HCT116 (cell line): ENCODE measurements around the gene SBSN. TPM values are rescaled to one million over a fixed set of nuclear protein-coding genes. Genes with fewer than 3 reads are reported as not detected.
A peak's percentile ranks its signal among the peaks of the same experiment; 100 is the strongest.

Experiments
- ATAC-seq: fragments of 200-7000 bp; cut with Tn5 transposase; 2 replicates; pipeline ENCODE4 v1.9.1; 2020; ENCODE audit warnings: mild to moderate bottlenecking, moderate library complexity
- BruUV-seq: library from RNA; stranded (reverse); fragments of 400-500 nt; replicated peaks from 2 replicates; lab custom pipeline; 2021; lab: Mats Ljungman, UMichigan
- CTCF ChIA-PET: fragments of 300-600 bp; sonication (Branson Sonifier 250); formaldehyde crosslinking; loops from one replicate; lab custom pipeline; 2021; ENCODE audit warnings: antibody characterized with exemption; lab: Charles Lee
- POLR2A ChIA-PET: fragments of 300-600, 350-600 bp; sonication (Branson Sonifier 250); formaldehyde crosslinking; loops from one replicate; lab custom pipeline; 2021; ENCODE audit warnings: antibody characterized with exemption; lab: Charles Lee
- RAD21 ChIA-PET, 2 experiments: fragments of 300-600 bp; sonication (Branson Sonifier 250); formaldehyde crosslinking; loops; one replicate each; lab custom pipeline; 2023; ENCODE audit warnings: low total read pairs in 2 of 2; ENCODE audit not compliant: uncharacterized antibody in 2 of 2, unreplicated experiment in 2 of 2, low non-redundant PET in 1 of 2; lab: Charles Lee
- DNase-seq: peaks from one replicate; pipeline ENCODE4 v3.0.0-alpha.2; 2010; ENCODE audit warnings: low read depth, low spot score
- H2AFZ ChIP-seq: fragments of 200-600 bp; shearing (Covaris generic), sonication (generic); 2 replicates; pipeline ENCODE4 v1.6.1; 2017; ENCODE audit warnings: low read depth, mixed run types, mixed read lengths, antibody characterized with exemption, low read length; ENCODE audit not compliant: poor library complexity, severe bottlenecking
- H3K27ac ChIP-seq: 2 replicates; pipeline ENCODE4 v1.5.1; 2012; ENCODE audit warnings: low read depth, low read length
- H3K27me3 ChIP-seq: fragments of 200-600 bp; sonication (generic); 2 replicates; pipeline ENCODE4 v1.6.1; 2016; ENCODE audit warnings: mixed run types, low read length, mixed read lengths; ENCODE audit not compliant: insufficient read depth
- H3K36me3 ChIP-seq, 2 experiments: fragments of 200-500 bp in 1 of 2; fragments of 200-600 bp in 1 of 2; sonication (Bioruptor generic) in 1 of 2; sonication (generic) in 1 of 2; 2 replicates each; pipeline versions ENCODE4 v1.5.1 to v1.6.1; 2014 to 2016; ENCODE audit warnings: low read length in 2 of 2, inconsistent platforms in 1 of 2, mixed read lengths in 1 of 2, mixed run types in 1 of 2; ENCODE audit not compliant: insufficient read depth in 2 of 2, control insufficient read depth in 1 of 2
- H3K4me1 ChIP-seq, 2 experiments: fragments of 200-600 bp in 1 of 2; sonication (generic) in 1 of 2; 2 replicates each; pipeline versions ENCODE4 v1.5.1 to v1.6.1; 2012 to 2017; ENCODE audit warnings: low read length in 2 of 2, inconsistent platforms in 1 of 2, mild to moderate bottlenecking in 1 of 2, mixed read lengths in 1 of 2, mixed run types in 1 of 2, moderate library complexity in 1 of 2; ENCODE audit not compliant: insufficient read depth in 2 of 2, control insufficient read depth in 1 of 2
- H3K4me2 ChIP-seq: fragments of 200-600 bp; sonication (generic); 2 replicates; pipeline ENCODE4 v1.6.1; 2017; ENCODE audit warnings: mixed run types, low read length, mixed read lengths
- H3K4me3 ChIP-seq, 2 experiments: fragments of 200-600 bp in 1 of 2; sonication (generic) in 1 of 2; replicated peaks in 1 of 2; 2 replicates each; pipeline ENCODE4 v1.5.1; 2011 to 2016; ENCODE audit warnings: low read length in 2 of 2, control low read depth in 1 of 2, low read depth in 1 of 2, mild to moderate bottlenecking in 1 of 2, mixed read lengths in 1 of 2, mixed run types in 1 of 2
- H3K79me2 ChIP-seq: fragments of 200-600 bp; sonication (generic); 2 replicates; pipeline ENCODE4 v1.6.1; 2017; ENCODE audit warnings: mild to moderate bottlenecking, mixed run types, low read length, moderate library complexity, mixed read lengths; ENCODE audit not compliant: insufficient read depth
- H3K9ac ChIP-seq: fragments of 200-600 bp; sonication (generic); 2 replicates; pipeline ENCODE4 v1.6.1; 2016; ENCODE audit warnings: low read length, mixed read lengths
- H3K9me2 ChIP-seq: fragments of 200-600 bp; sonication (generic), shearing (Covaris generic); 2 replicates; pipeline ENCODE4 v1.6.1; 2017; ENCODE audit warnings: mixed run types, mild to moderate bottlenecking, moderate library complexity; ENCODE audit not compliant: insufficient read depth
- H3K9me3 ChIP-seq, 2 experiments: fragments of 200-500 bp in 1 of 2; fragments of 200-600 bp in 1 of 2; sonication (Bioruptor generic) in 1 of 2; sonication (generic) in 1 of 2; 2 replicates each; pipeline ENCODE4 v1.6.1; 2014 to 2017; ENCODE audit warnings: low read length in 2 of 2, mixed read lengths in 2 of 2, inconsistent platforms in 1 of 2, low read depth in 1 of 2, mild to moderate bottlenecking in 1 of 2, mixed run types in 1 of 2, moderate library complexity in 1 of 2; ENCODE audit not compliant: control insufficient read depth in 1 of 2, insufficient read depth in 1 of 2
- H4K20me1 ChIP-seq: fragments of 200-600 bp; sonication (generic), shearing (Covaris generic); 2 replicates; pipeline ENCODE4 v1.6.1; 2017; ENCODE audit warnings: mixed run types, mild to moderate bottlenecking, moderate library complexity; ENCODE audit not compliant: insufficient read depth
- CBX3 ChIP-seq: IDR thresholded peaks from 2 replicates; pipeline ENCODE4 v1.6.1; 2012; ENCODE audit warnings: low read depth
- CTCF ChIP-seq, 3 experiments: fragments of 200-600 bp in 1 of 3; sonication (generic) in 1 of 3; IDR thresholded peaks in 2 of 3; conservative IDR thresholded peaks in 1 of 3; 2 replicates each; pipeline ENCODE4 v1.5.1; 2012 to 2017; ENCODE audit warnings: low read depth in 2 of 3, low read length in 2 of 3, antibody characterized with exemption in 1 of 3, borderline replicate concordance in 1 of 3, control low read depth in 1 of 3, mild to moderate bottlenecking in 1 of 3, mixed read lengths in 1 of 3, mixed run types in 1 of 3, moderate library complexity in 1 of 3; ENCODE audit not compliant: insufficient read depth in 1 of 3
- ELF1 ChIP-seq: IDR thresholded peaks from 2 replicates; pipeline ENCODE4 v1.6.1; 2012; ENCODE audit warnings: low read depth, borderline replicate concordance
- FOSL1 ChIP-seq: IDR thresholded peaks from 2 replicates; pipeline ENCODE4 v1.6.1; 2012; ENCODE audit warnings: low read depth
- POLR2A ChIP-seq: IDR thresholded peaks from 2 replicates; pipeline ENCODE4 v1.7.0; 2011; ENCODE audit warnings: borderline replicate concordance; ENCODE audit not compliant: insufficient read depth, insufficient read length; ENCODE audit errors: extremely low read depth
- REST ChIP-seq: IDR thresholded peaks from 2 replicates; pipeline ENCODE4 v1.6.1; 2012; ENCODE audit warnings: low read depth
- SP1 ChIP-seq: IDR thresholded peaks from 2 replicates; pipeline ENCODE4 v1.6.1; 2012; ENCODE audit warnings: low read depth
- SRF ChIP-seq: IDR thresholded peaks from 2 replicates; pipeline ENCODE4 v1.6.1; 2012; ENCODE audit warnings: low read depth
- TCF7L2 ChIP-seq: IDR thresholded peaks from 2 replicates; pipeline ENCODE4 v1.7.0; 2011; ENCODE audit warnings: borderline replicate concordance, inconsistent platforms; ENCODE audit not compliant: insufficient read depth, insufficient read length; ENCODE audit errors: extremely low read depth
- YY1 ChIP-seq: IDR thresholded peaks from 2 replicates; pipeline ENCODE4 v1.6.1; 2011; ENCODE audit warnings: low read length, low read depth, moderate library complexity, mild to moderate bottlenecking; ENCODE audit not compliant: insufficient replicate concordance; ENCODE audit errors: extremely low read depth
- ZBTB33 ChIP-seq: IDR thresholded peaks from 2 replicates; pipeline ENCODE4 v1.6.1; 2011; ENCODE audit warnings: mild to moderate bottlenecking, low read length, moderate library complexity; ENCODE audit not compliant: insufficient replicate concordance; ENCODE audit errors: extremely low read depth
- intact Hi-C: fragments of 100-400 bp; cut with micrococcal nuclease; formaldehyde crosslinking; loops from 2 replicates; pipeline ENCODE4 v1.10.0; 2022
- total RNA-seq: library from RNA; stranded (reverse); gene quantifications from one replicate; pipeline ENCODE4 v1.2.1, GENCODE V29; 2021; ENCODE audit not compliant: unreplicated experiment

SBSN gene
- total RNA-seq, 1 experiment from 2014 or later, result 0.66 TPM

- no peak for TF ChIP-seq CBX3
- TF ChIP-seq ZBTB33, result no peak
- no peak for TF ChIP-seq ELF1
- TF ChIP-seq YY1, result no peak
- no peak for TF ChIP-seq FOSL1
These were observed 30.5 kb upstream of the SBSN start (continued) for GRCh38 chr19:35558400-35559280.

GRCh38 chr19:35557539-35558399, 29.7 kb upstream of the SBSN start:
- no peaks in the 10 kb centered on the region for H4K20me1 ChIP-seq
- H3K4me3 ChIP-seq, result peak overlapping the region; percentile 40 to 53
- ChIA-PET POLR2A (no interaction called here), RAD21 (interaction anchor here in 1 of 2 experiments (0.5 to 0.8 kb wide), 3 partner anchors 23 to 188 kb away, joined by 3 to 4 read pairs (median 3); partner anchors contain the start of genes COX6B1, PSENEN and U2AF1L4), CTCF (interaction anchor here (1.0 to 1.7 kb wide), 2 partner anchors 9 to 35 kb away, joined by 3 to 8 read pairs; no protein-coding TSS in a partner anchor)
- H3K4me1 ChIP-seq, result peaks cover 0 to 12% of the 10 kb centered on the region in 2 experiments; a peak in 2 of 4 replicates
- BruUV-seq, result no TSS peak
- H3K9me2 ChIP-seq, result no peaks in the 10 kb centered on the region
- H3K9me3 ChIP-seq, result no peaks in the 10 kb centered on the region
- 0 out of 2 replicates have a peak overlapping the region, but pooled peaks have one; percentile 14 for H3K9ac ChIP-seq
- peak; percentile 51 for DNase-seq
- H2AFZ ChIP-seq, result peak overlapping the region; percentile 45
- H3K27me3 ChIP-seq, result no peaks in the 10 kb centered on the region
- intact Hi-C loops, result no loop called here
- peak overlapping the region; percentile 84 for H3K4me2 ChIP-seq
- H3K27ac ChIP-seq, result no peak overlapping the region
- H3K36me3 ChIP-seq, result no peaks in the 10 kb centered on the region
- ATAC-seq, result peak; percentile 86
- no peaks in the 10 kb centered on the region for H3K79me2 ChIP-seq
- TF ChIP-seq SP1 (no peak), YY1 (no peak), CTCF (IDR thresholded peaks at IDR 0.05 in 2 of 3, conservative IDR thresholded peaks at IDR 0.05 in 1 of 3; ENCODE audit: borderline replicate concordance in 1 of 3, insufficient read depth in 1 of 3, low read depth in 2 of 3, low read length in 2 of 3) (no peak), TCF7L2 (no peak), REST (no peak), SRF (no peak), ELF1 (no peak), POLR2A (no peak)
